ENCODE data around the gene SEPTIN5.

DNA sequence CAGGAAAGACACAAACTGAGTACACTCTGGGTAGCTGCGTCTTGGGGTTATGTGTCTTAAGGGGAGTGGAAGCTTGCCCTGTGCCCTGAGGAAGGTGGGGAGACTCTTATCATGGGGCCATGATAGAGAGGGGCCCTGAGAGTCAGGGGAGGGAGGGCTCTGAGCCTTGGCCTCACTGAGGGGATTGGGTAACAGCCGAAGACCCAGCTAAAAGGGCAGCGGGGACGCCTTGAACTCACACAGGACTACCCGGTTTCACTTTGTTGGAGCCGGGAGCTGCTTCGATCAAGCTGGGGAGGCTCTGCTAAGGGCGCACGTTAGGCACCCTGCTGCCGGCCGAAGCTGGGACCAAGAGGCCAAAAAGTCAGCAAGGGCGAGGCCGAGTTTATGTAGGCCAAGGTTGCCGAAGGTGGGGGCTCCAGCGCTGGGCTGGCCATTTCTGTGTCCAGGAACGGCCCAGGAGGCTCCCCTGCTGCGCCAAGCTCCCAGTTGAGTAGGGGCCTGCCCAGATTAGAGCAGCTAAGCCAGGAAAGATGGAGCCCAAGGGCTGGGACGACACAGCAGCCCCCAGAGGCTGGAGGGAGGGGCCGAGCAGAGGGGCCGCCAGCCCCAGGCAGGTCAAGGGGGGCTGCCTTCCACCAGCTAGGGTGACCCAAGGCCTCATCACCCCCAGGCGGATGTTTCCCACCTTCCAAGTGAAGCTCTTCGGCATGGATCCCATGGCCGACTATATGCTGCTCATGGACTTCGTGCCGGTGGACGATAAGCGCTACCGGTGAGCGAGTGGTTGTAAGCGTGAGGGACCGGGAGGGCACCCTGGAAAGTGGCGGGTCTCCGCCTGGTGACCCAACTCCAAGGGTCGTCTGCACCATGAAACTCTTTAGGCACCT is 48.5 kb downstream of the SEPTIN5 start:
- TF ChIP-seq, protein P1, sequence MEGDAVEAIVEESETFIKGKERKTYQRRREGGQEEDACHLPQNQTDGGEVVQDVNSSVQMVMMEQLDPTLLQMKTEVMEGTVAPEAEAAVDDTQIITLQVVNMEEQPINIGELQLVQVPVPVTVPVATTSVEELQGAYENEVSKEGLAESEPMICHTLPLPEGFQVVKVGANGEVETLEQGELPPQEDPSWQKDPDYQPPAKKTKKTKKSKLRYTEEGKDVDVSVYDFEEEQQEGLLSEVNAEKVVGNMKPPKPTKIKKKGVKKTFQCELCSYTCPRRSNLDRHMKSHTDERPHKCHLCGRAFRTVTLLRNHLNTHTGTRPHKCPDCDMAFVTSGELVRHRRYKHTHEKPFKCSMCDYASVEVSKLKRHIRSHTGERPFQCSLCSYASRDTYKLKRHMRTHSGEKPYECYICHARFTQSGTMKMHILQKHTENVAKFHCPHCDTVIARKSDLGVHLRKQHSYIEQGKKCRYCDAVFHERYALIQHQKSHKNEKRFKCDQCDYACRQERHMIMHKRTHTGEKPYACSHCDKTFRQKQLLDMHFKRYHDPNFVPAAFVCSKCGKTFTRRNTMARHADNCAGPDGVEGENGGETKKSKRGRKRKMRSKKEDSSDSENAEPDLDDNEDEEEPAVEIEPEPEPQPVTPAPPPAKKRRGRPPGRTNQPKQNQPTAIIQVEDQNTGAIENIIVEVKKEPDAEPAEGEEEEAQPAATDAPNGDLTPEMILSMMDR (IDR thresholded peaks at IDR 0.05; ENCODE audit: insufficient read depth, low read depth, low read length), result no peak
- no peak for TF ChIP-seq EZH2 (IDR thresholded peaks at IDR 0.05; ENCODE audit: insufficient read depth, low read length)

Measured in astrocyte (in vitro differentiated cells and primary cell).